NT2/D1 (cell line): Measurements from ENCODE around the gene CNGB1.
"Not testable (repeated sequence)": the region's sequence is repeated elsewhere in the genome, so short reads cannot be mapped to it uniquely, and the experiment has no call there.

Experiments used
- DNase-seq: peaks from one replicate; pipeline ENCODE4 v3.0.0-alpha.2; 2011; ENCODE audit warnings: low read depth, low spot score
- H3K27me3 ChIP-seq: 2 replicates; pipeline ENCODE4 v1.6.0; 2011; ENCODE audit warnings: mild to moderate bottlenecking; ENCODE audit not compliant: insufficient read length, insufficient read depth
- H3K36me3 ChIP-seq: 2 replicates; pipeline ENCODE4 v1.6.1; 2011; ENCODE audit warnings: mild to moderate bottlenecking, low read length, mixed read lengths; ENCODE audit not compliant: insufficient read depth, insufficient read length
- H3K4me1 ChIP-seq: 2 replicates; pipeline ENCODE4 v1.5.1; 2011; ENCODE audit not compliant: insufficient read depth, insufficient read length
- H3K4me3 ChIP-seq: 2 replicates; pipeline ENCODE4 v1.5.1; 2011; ENCODE audit warnings: low read depth; ENCODE audit not compliant: insufficient read length
- H3K9ac ChIP-seq: 2 replicates; pipeline ENCODE4 v1.6.0; 2011; ENCODE audit warnings: low read depth; ENCODE audit not compliant: insufficient read length
- H3K9me3 ChIP-seq: 2 replicates; pipeline ENCODE4 v1.5.1; 2011; ENCODE audit warnings: mild to moderate bottlenecking, low read length; ENCODE audit not compliant: insufficient read depth
- SUZ12 ChIP-seq: IDR thresholded peaks from 2 replicates; pipeline ENCODE4 v1.6.1; 2011; ENCODE audit not compliant: insufficient read length, insufficient read depth; ENCODE audit errors: extremely low read depth
- YY1 ChIP-seq: IDR thresholded peaks from 2 replicates; pipeline ENCODE4 v1.6.1; 2011; ENCODE audit not compliant: insufficient read length, insufficient read depth
- ZNF274 ChIP-seq: IDR thresholded peaks from 2 replicates; pipeline ENCODE4 v1.6.1; 2011; ENCODE audit warnings: mild to moderate bottlenecking, low read depth, low read length

Gene CNGB1

GRCh38 chr16:57899771-57900661, 70.9 kb downstream of the CNGB1 start:
- Histone ChIP-seq H3K9ac (no peak overlapping the region), H3K4me1 (peaks cover 18% of the 10 kb centered on the region), H3K27me3 (peaks cover 2% of the 10 kb centered on the region), H3K4me3 (no peak overlapping the region), H3K9me3 (no peaks in the 10 kb centered on the region), H3K36me3 (no peaks in the 10 kb centered on the region)
- peak; percentile 62 for DNase-seq
- TF ChIP-seq SUZ12 (no peak), ZNF274 (no peak), YY1 (no peak)

- no peaks in the 10 kb centered on the region for H3K27me3 ChIP-seq
- no peak overlapping the region for H3K9ac ChIP-seq
- no peak for DNase-seq
- no peaks in the 10 kb centered on the region for H3K36me3 ChIP-seq
- no peak overlapping the region for H3K4me3 ChIP-seq
- TF ChIP-seq ZNF274 (no peak), YY1 (no peak), SUZ12 (no peak)
- H3K9me3 ChIP-seq: no peaks in the 10 kb centered on the region
- H3K4me1 ChIP-seq: peaks cover 12% of the 10 kb centered on the region
Measured at GRCh38 chr16:57898961-57899360, 72.0 kb downstream of the CNGB1 start.

- H3K9ac ChIP-seq: no peak overlapping the region
- TF ChIP-seq YY1: no peak
- no peak overlapping the region for H3K4me3 ChIP-seq
- H3K36me3 ChIP-seq: no peaks in the 10 kb centered on the region
- H3K4me1 ChIP-seq: peaks cover 8% of the 10 kb centered on the region
- H3K27me3 ChIP-seq: no peaks in the 10 kb centered on the region
- H3K9me3 ChIP-seq: no peaks in the 10 kb centered on the region
- no peak for DNase-seq
Measured at GRCh38 chr16:57897996-57898395, 72.9 kb downstream of the CNGB1 start.

DNA sequence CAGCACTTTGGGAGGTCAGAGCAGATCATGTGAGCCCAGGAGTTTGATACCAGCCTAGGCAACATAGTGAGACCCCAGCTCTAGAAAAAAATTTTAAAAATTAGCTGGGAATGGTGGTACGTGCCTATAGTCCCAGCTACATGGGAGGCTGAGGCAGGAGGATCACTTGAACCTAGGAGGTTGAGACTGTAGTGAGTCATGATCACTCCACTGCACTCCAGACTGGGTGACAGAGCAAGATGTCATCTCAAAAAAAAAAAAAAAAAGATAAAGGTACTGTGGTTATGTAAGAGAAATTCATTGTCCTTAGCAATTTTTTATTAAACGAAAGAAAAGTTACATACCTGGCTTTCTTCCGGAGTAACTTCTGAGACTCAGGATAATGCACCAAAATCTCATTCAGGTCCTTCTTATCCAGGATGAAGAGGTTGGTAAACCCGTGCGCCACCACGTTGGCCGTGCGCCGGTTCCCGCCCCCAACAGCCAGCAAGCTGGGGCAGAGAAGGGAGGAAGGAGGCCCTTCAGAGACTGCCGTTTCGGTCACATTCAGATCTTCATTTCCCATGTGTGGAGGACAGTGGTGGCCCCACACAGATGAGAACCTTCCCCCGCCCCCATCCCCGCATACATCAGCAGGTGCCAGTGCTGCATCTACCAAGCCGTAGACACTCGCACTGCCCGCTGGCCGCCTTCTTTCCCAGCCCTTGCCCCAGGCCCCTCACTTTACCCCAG, 73.7 kb downstream of the CNGB1 start:
- TF ChIP-seq ZNF274 (no peak), YY1 (no peak), SUZ12 (no peak)
- H3K4me3 ChIP-seq: no peak overlapping the region
- peaks cover 8% of the 10 kb centered on the region for H3K4me1 ChIP-seq
- no peak for DNase-seq
- no peak overlapping the region for H3K9ac ChIP-seq
- no peaks in the 10 kb centered on the region for H3K27me3 ChIP-seq
- H3K9me3 ChIP-seq: no peaks in the 10 kb centered on the region
- H3K36me3 ChIP-seq: no peaks in the 10 kb centered on the region

- not testable (repeated sequence) for H3K9ac ChIP-seq, DNase-seq, H3K27me3 ChIP-seq, H3K9me3 ChIP-seq, H3K4me3 ChIP-seq, H3K36me3 ChIP-seq, H3K4me1 ChIP-seq
Measured at GRCh38 chr16:57895081-57895547, 75.8 kb downstream of the CNGB1 start.

DNA sequence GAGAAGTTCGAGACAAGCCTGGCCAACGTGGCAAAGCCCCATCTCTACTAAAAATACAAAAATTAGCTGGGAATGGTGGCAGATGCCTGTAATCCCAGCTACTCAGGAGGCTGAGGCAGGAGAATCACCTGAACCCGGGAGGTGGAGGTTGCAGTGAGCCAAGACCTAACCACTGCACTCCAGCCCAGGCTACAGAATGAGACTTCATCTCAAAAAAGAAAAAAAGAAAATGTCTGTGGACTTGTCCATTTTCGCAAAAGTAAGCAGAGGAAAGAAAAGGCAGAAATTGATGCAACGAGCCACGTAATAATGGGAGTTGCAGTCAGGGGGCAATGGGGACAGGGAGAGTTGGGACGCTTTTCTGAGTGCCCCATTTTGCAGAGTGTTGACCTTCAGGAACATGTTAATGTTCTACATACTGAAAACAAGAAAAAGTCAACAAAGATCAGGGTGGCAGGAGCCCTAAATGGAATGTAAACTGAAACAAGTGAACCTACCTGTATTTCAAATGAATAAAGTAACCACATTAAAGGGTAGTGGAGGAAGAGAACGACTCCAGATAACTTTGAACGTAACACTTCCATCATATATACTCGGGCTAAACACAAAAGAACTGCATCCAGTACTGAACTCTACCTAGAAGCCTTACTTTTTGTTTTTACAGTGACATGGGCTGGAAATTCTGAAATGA, 76.4 kb downstream of the CNGB1 start:
- Histone ChIP-seq H3K27me3 (no peaks in the 10 kb centered on the region), H3K4me1 (peaks cover 1% of the 10 kb centered on the region)
- no peak for TF ChIP-seq ZNF274
- no peak for TF ChIP-seq YY1
- no peak for TF ChIP-seq SUZ12

More for the DNA sequence above, 76.4 kb downstream of the CNGB1 start:
- H3K4me3 ChIP-seq: no peak overlapping the region
- H3K36me3 ChIP-seq: no peaks in the 10 kb centered on the region
- H3K9me3 ChIP-seq: no peaks in the 10 kb centered on the region
- no peak for DNase-seq
- no peak overlapping the region for H3K9ac ChIP-seq
